GM12878 (cell line): ENCODE data around the gene ITCH. TPM values are rescaled to one million over a fixed set of nuclear protein-coding genes. Genes with fewer than 3 reads are reported as not detected.

Source experiments
- CEBPB ChIP-seq, 2 experiments: fragments of 150-350 bp in 1 of 2; IDR thresholded peaks; 2 replicates each; pipeline ENCODE4 v1.6.1; 2012 to 2014; ENCODE audit warnings: low read depth in 2 of 2, low read length in 2 of 2, borderline replicate concordance in 1 of 2, inconsistent platforms in 1 of 2
- CREB1 ChIP-seq: IDR thresholded peaks from 2 replicates; pipeline ENCODE4 v1.6.1; 2012; ENCODE audit warnings: low read depth, mild to moderate bottlenecking, inconsistent platforms
- FOXK2 ChIP-seq: fragments of 450-650 bp; IDR thresholded peaks from 2 replicates; pipeline ENCODE4 v1.6.1; 2017; ENCODE audit warnings: mild to moderate bottlenecking, moderate library complexity
- HDAC6 ChIP-seq: fragments of 200-600 bp; sonication (generic); IDR thresholded peaks from one replicate; pipeline ENCODE4 v1.8.0; 2017; ENCODE audit warnings: antibody characterized with exemption; ENCODE audit not compliant: unreplicated experiment
- IRF4 ChIP-seq: IDR thresholded peaks from 2 replicates; pipeline ENCODE4 v1.6.1; 2011; ENCODE audit warnings: low read depth, low read length
- MEF2A ChIP-seq: IDR thresholded peaks from 2 replicates; pipeline ENCODE4 v1.6.1; 2011; ENCODE audit warnings: low read depth, mild to moderate bottlenecking, low read length, moderate library complexity; ENCODE audit not compliant: insufficient read depth
- NFIC ChIP-seq: IDR thresholded peaks from 2 replicates; pipeline ENCODE4 v1.6.1; 2012; ENCODE audit warnings: low read depth, mild to moderate bottlenecking, inconsistent platforms, low read length, moderate library complexity
- POU2F2 ChIP-seq: IDR thresholded peaks from 3 replicates; pipeline ENCODE4 v1.6.1; 2011; ENCODE audit warnings: low read depth, mild to moderate bottlenecking, low read length, borderline replicate concordance
- RAD21 ChIP-seq: IDR thresholded peaks from 2 replicates; pipeline ENCODE4 v1.6.1; 2011; ENCODE audit warnings: mild to moderate bottlenecking, low read depth, low read length, moderate library complexity; ENCODE audit not compliant: insufficient read depth
- RAD51 ChIP-seq: fragments of 450-650 bp; IDR thresholded peaks from 2 replicates; pipeline ENCODE4 v1.6.1; 2016; ENCODE audit warnings: moderate library complexity, mild to moderate bottlenecking, inconsistent platforms
- RB1 ChIP-seq: fragments of 450-650 bp; formaldehyde crosslinking; IDR thresholded peaks from 2 replicates; pipeline ENCODE4 v1.6.1; 2017; ENCODE audit warnings: mild to moderate bottlenecking, borderline replicate concordance
- RELA ChIP-seq: fragments of 450-650 bp; IDR thresholded peaks from 2 replicates; pipeline ENCODE4 v1.8.0; 2014; ENCODE audit warnings: borderline replicate concordance; ENCODE audit not compliant: partially characterized antibody
- REST ChIP-seq: IDR thresholded peaks from 2 replicates; pipeline ENCODE4 v1.6.1; 2012; ENCODE audit warnings: mild to moderate bottlenecking, low read depth, low read length
- SMAD5 ChIP-seq: IDR thresholded peaks from 2 replicates; pipeline ENCODE4 v1.6.1; 2016; ENCODE audit warnings: antibody characterized with exemption, low read depth
- SMARCA5 ChIP-seq: fragments of 450-650 bp; IDR thresholded peaks from 2 replicates; pipeline ENCODE4 v1.6.1; 2017; ENCODE audit warnings: mild to moderate bottlenecking
- SMC3 ChIP-seq: IDR thresholded peaks from 2 replicates; pipeline ENCODE4 v1.6.1; 2011; ENCODE audit warnings: low read length, improper control_type of control experiment, borderline replicate concordance
- TARDBP ChIP-seq: IDR thresholded peaks from 2 replicates; pipeline ENCODE4 v1.6.1; 2016; ENCODE audit warnings: borderline replicate concordance
- TCF3 ChIP-seq: IDR thresholded peaks from 2 replicates; pipeline ENCODE4 v1.6.1; 2012; ENCODE audit warnings: low read depth, mild to moderate bottlenecking, low read length, borderline replicate concordance; ENCODE audit not compliant: insufficient read depth
- ZNF24 ChIP-seq: fragments of 450-650 bp; IDR thresholded peaks from 2 replicates; pipeline ENCODE4 v1.6.1; 2017; ENCODE audit warnings: antibody characterized with exemption, mild to moderate bottlenecking
- ZNF274 ChIP-seq: IDR thresholded peaks from one replicate; pipeline ENCODE4 v1.8.0; 2011; ENCODE audit not compliant: insufficient read length, insufficient read depth
- ZSCAN29 ChIP-seq: fragments of 450-650 bp; IDR thresholded peaks from 2 replicates; pipeline ENCODE4 v1.6.1; 2017; ENCODE audit warnings: mild to moderate bottlenecking, moderate library complexity
- ZZZ3 ChIP-seq: IDR thresholded peaks from 2 replicates; pipeline ENCODE4 v1.6.1; 2011; ENCODE audit warnings: low read depth; ENCODE audit not compliant: control insufficient read depth, insufficient read length
- polyA plus RNA-seq, 11 experiments: library from polyadenylated mRNA; depleted of rRNA in 4 of 11; unstranded in 6 of 11; stranded (reverse) in 5 of 11; fragments of >200 nt; fragmentation: Nextera tagmentation in 4 of 11; fragmentation: Illumina TruSeq in 1 of 11; extraction: Ambion mirVana in 4 of 11; extraction: Trizol in 1 of 11; gene quantifications; 1 replicate in 1 of 11; 2 replicates in 10 of 11; pipeline versions ENCODE4 v1.2.1 to v1.2.3, GENCODE V29; 2011 to 2016; ENCODE audit warnings: inconsistent platforms in 2 of 11, missing spikeins in 2 of 11, low read depth in 1 of 11
- total RNA-seq, 4 experiments: library from RNA; depleted of rRNA in 3 of 4; stranded (reverse); fragments of >200 nt in 3 of 4; fragmentation: Illumina TruSeq in 1 of 4; extraction: Trizol in 1 of 4; gene quantifications; 2 replicates each; pipeline versions ENCODE4 v1.2.1 to v1.2.3, GENCODE V29; 2013 to 2021
- TF ChIP-seq, protein P1 (sequence below): IDR thresholded peaks from 2 replicates; pipeline ENCODE4 v1.6.1; 2012; ENCODE audit warnings: low read depth, low read length, improper control_type of control experiment
- TF ChIP-seq, protein P2 (sequence below): IDR thresholded peaks from 2 replicates; pipeline ENCODE4 v1.6.1; 2011; ENCODE audit warnings: borderline replicate concordance, low read depth, mild to moderate bottlenecking, moderate library complexity, low read length; ENCODE audit not compliant: insufficient read depth, poor library complexity, severe bottlenecking
- TF ChIP-seq, protein P3 (sequence below): fragments of 450-650 bp; IDR thresholded peaks from 2 replicates; pipeline ENCODE4 v1.6.1; 2017; ENCODE audit warnings: mild to moderate bottlenecking, low read depth, inconsistent platforms; ENCODE audit not compliant: poor library complexity, severe bottlenecking

ITCH gene
- total and polyA plus RNA-seq, 10 of the 15 experiments (the other 5 are each of a cell fraction or from before 2014, with no cell fraction given), result 7.5 to 46.1 (median 21.5) TPM

DNA sequence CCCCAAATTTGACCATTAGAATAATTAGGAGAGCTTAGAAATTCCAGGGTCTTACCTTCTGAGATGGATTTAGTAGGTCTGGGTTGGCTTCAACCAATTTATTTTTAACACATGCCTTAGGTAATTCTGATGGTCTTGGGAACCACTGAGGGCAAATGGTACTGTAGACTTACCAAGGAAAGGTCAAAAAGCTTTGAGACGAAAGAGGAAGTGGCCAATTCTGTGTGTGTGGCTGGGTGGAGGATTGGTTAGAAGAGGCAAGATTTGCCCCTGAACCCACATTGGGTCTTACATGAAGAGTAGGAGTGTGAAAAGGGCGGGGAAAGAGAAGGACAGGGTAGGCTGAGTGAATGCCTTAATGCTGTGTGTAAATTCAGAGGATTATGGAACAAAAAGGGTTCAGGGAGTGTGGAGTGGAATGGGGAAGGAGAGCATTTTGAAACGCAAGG lies 2.7 kb downstream of the ITCH start (continued):
- TF ChIP-seq REST (no peak), RELA (no peak), NFIC (no peak), SMC3 (no peak), HDAC6 (no peak), TCF3 (no peak), FOXK2 (no peak), RAD51 (no peak), IRF4 (0 out of 2 replicates have a peak, but pooled peaks have one; percentile 31), RAD21 (no peak), ZNF24 (no peak), MEF2A (peak; percentile 77; the same call in 1 of the 2 replicates), SMAD5 (no peak), ZSCAN29 (no peak), ZZZ3 (no peak), SMARCA5 (no peak), ZNF274 (no peak), RB1 (no peak; the same call in 1 of the 2 replicates), CREB1 (no peak), TARDBP (no peak), POU2F2 (0 out of 3 replicates have a peak, but pooled peaks have one; percentile 25), CEBPB (IDR thresholded peaks at IDR 0.05; ENCODE audit: borderline replicate concordance in 1 of 2, low read depth in 2 of 2, low read length in 2 of 2) (no peak)
- TF ChIP-seq, protein P1, sequence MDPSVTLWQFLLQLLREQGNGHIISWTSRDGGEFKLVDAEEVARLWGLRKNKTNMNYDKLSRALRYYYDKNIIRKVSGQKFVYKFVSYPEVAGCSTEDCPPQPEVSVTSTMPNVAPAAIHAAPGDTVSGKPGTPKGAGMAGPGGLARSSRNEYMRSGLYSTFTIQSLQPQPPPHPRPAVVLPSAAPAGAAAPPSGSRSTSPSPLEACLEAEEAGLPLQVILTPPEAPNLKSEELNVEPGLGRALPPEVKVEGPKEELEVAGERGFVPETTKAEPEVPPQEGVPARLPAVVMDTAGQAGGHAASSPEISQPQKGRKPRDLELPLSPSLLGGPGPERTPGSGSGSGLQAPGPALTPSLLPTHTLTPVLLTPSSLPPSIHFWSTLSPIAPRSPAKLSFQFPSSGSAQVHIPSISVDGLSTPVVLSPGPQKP, result no peak
- TF ChIP-seq, protein P2, sequence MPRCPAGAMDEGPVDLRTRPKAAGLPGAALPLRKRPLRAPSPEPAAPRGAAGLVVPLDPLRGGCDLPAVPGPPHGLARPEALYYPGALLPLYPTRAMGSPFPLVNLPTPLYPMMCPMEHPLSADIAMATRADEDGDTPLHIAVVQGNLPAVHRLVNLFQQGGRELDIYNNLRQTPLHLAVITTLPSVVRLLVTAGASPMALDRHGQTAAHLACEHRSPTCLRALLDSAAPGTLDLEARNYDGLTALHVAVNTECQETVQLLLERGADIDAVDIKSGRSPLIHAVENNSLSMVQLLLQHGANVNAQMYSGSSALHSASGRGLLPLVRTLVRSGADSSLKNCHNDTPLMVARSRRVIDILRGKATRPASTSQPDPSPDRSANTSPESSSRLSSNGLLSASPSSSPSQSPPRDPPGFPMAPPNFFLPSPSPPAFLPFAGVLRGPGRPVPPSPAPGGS, result no peak
- TF ChIP-seq, protein P3, sequence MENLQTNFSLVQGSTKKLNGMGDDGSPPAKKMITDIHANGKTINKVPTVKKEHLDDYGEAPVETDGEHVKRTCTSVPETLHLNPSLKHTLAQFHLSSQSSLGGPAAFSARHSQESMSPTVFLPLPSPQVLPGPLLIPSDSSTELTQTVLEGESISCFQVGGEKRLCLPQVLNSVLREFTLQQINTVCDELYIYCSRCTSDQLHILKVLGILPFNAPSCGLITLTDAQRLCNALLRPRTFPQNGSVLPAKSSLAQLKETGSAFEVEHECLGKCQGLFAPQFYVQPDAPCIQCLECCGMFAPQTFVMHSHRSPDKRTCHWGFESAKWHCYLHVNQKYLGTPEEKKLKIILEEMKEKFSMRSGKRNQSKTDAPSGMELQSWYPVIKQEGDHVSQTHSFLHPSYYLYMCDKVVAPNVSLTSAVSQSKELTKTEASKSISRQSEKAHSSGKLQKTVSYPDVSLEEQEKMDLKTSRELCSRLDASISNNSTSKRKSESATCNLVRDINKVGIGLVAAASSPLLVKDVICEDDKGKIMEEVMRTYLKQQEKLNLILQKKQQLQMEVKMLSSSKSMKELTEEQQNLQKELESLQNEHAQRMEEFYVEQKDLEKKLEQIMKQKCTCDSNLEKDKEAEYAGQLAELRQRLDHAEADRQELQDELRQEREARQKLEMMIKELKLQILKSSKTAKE, result peak; percentile 54
